Ascending aorta (tissue), 2 donors: ENCODE results near the gene TNFAIP6. TPM values are rescaled to one million over a fixed set of nuclear protein-coding genes. Genes with fewer than 3 reads are reported as not detected.

Experiments used
- DNase-seq, 2 donors: peaks; one replicate each; pipeline ENCODE4 v3.0.0-alpha.2; 2019; ENCODE audit warnings: low spot score in 2 of 2
- H3K27ac ChIP-seq, 2 donors: fragments of 200-600 bp; sonication (generic); one replicate each; pipeline ENCODE4 v1.5.1; 2016 to 2017; ENCODE audit warnings: mild to moderate bottlenecking in 1 of 2
- H3K27me3 ChIP-seq: fragments of 200-600 bp; sonication (generic); one replicate; pipeline ENCODE4 v1.5.1; 2017
- H3K36me3 ChIP-seq, 2 donors: fragments of 200-600 bp; sonication (generic); one replicate each; pipeline ENCODE4 v1.5.1; 2016
- H3K4me1 ChIP-seq, 2 donors: fragments of 200-600 bp; sonication (generic); one replicate each; pipeline ENCODE4 v1.5.1; 2016 to 2017; ENCODE audit warnings: mild to moderate bottlenecking in 1 of 2
- H3K4me3 ChIP-seq, 2 donors: fragments of 200-600 bp; sonication (generic); one replicate each; pipeline ENCODE4 v1.5.1; 2016 to 2017; ENCODE audit warnings: mild to moderate bottlenecking in 1 of 2
- H3K9me3 ChIP-seq, 2 donors: fragments of 200-600 bp; sonication (generic); one replicate each; pipeline ENCODE4 v1.5.1; 2016
- intact Hi-C: fragments of 100-400 bp; cut with DNase I; formaldehyde crosslinking; loops from one replicate; pipeline ENCODE4 v1.15.1; 2023
- total RNA-seq: library from RNA; depleted of rRNA; stranded (reverse); fragments of >200 nt; gene quantifications from one replicate; pipeline ENCODE4 v1.1.0, GENCODE V29; 2016
- TF ChIP-seq, protein P1 (sequence below), 3 experiments: fragments of 200-600 bp in 2 of 3; fragments of 450-650 bp in 1 of 3; sonication (generic) in 2 of 3; IDR thresholded peaks; one replicate each; pipeline ENCODE4 v1.5.1; 2016 to 2019; ENCODE audit warnings: antibody characterized with exemption in 3 of 3, mild to moderate bottlenecking in 1 of 3, moderate library complexity in 1 of 3

Gene TNFAIP6
- total RNA-seq, 1 donor from 2014 or later, result 13.6 TPM

DNA sequence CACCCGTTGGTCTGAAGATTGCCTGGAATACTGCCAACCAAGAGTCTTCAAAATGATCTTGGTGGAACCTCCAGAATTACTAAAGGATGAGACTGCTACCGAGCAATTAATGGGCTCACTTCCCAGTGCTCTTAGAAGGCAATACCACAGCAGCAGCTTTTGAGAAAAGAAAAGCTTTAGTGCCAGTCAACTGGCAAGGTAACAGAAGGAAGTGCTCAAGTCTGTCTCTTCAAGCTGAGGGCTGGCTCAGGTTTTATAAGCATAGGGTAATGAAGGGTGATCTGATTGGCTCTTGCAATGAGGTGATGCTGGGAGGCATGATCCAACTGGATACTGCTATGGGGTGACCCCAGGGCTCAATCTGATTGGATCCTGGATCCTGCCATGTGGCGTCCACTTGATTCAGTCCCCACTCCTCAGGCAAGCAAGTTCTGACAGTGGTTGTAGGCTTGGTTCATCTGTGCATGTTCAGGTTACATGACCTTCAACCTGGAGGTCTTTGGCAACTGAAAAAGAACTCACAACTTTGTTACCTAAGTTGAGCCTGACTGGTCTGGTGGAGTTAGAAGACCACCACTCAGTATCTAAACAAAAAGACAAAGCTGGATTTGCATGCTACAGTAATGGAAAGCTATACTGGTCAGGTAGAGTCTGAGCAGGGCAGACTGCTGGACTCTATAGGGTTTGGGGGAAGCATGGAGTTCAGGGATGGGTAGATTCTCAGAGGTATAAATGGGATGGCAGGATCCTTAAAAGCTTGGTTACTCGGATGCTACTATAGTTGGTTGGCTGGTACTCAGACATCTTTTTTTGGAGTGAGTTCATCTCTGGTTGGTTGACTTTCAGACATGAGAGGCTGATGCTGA lies 38.4 kb downstream of the TNFAIP6 start:
- Histone ChIP-seq H3K27ac (no peak overlapping the region), H3K36me3 (no peaks in the 10 kb centered on the region), H3K4me1 (no peaks in the 10 kb centered on the region), H3K4me3 (no peak overlapping the region), H3K9me3 (no peaks in the 10 kb centered on the region), H3K27me3 (no peaks in the 10 kb centered on the region)
- intact Hi-C loops, result no loop called here
- no peak for DNase-seq
- TF ChIP-seq, protein P1, sequence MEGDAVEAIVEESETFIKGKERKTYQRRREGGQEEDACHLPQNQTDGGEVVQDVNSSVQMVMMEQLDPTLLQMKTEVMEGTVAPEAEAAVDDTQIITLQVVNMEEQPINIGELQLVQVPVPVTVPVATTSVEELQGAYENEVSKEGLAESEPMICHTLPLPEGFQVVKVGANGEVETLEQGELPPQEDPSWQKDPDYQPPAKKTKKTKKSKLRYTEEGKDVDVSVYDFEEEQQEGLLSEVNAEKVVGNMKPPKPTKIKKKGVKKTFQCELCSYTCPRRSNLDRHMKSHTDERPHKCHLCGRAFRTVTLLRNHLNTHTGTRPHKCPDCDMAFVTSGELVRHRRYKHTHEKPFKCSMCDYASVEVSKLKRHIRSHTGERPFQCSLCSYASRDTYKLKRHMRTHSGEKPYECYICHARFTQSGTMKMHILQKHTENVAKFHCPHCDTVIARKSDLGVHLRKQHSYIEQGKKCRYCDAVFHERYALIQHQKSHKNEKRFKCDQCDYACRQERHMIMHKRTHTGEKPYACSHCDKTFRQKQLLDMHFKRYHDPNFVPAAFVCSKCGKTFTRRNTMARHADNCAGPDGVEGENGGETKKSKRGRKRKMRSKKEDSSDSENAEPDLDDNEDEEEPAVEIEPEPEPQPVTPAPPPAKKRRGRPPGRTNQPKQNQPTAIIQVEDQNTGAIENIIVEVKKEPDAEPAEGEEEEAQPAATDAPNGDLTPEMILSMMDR (IDR thresholded peaks at IDR 0.05), result no peak

DNA sequence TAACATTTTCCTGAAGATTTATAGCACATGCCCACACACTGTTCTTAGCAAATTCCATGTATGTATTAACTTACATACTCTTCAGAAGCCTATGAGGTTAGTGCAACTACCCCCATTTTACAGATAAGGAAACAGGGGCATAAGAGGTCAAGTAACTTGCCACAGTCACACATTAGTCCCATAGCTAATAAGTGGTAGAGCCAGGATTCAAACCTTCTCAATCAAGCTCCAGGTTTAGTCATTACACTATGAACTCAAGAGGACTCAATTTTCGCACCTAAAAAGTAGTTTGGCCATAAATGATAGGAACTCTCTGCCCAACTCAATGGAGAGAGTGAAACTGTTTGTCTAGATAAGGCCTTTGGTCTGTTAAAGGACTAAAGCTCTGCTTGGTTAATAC lies 42.6 kb downstream of the TNFAIP6 start:
- H3K36me3 ChIP-seq, result no peaks in the 10 kb centered on the region
- no peak overlapping the region for H3K4me3 ChIP-seq
- no peaks in the 10 kb centered on the region for H3K27me3 ChIP-seq
- H3K27ac ChIP-seq, result no peak overlapping the region
- DNase-seq, result no peak
- H3K4me1 ChIP-seq, result no peaks in the 10 kb centered on the region
- TF ChIP-seq, protein P1 (IDR thresholded peaks at IDR 0.05), result no peak
- intact Hi-C loops, result no loop called here
- no peaks in the 10 kb centered on the region for H3K9me3 ChIP-seq

DNA sequence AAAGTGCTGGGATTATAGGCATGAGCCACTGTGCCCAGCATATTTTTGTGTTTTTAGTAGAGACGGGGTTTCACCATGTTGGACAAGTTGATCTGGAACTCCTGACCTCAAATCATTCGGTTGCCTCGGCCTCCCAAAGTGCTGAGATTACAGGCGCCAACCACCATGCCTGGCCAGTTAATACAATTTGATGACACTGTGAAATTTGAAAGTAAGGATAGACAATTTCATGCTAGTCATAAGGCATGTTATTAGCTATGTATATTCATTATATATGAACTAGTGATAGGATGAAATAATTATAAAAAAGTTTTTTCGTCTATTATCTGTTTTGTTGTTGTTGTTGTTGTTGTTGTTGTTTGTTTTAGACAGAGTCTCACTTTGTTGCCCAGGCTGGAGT lies 43.8 kb downstream of the TNFAIP6 start:
- Histone ChIP-seq H3K9me3 (no peaks in the 10 kb centered on the region), H3K27ac (no peak overlapping the region), H3K27me3 (no peaks in the 10 kb centered on the region), H3K36me3 (no peaks in the 10 kb centered on the region), H3K4me3 (no peak overlapping the region), H3K4me1 (no peaks in the 10 kb centered on the region)
- no peak for DNase-seq
- intact Hi-C loops, result no loop called here
- TF ChIP-seq, protein P1 (IDR thresholded peaks at IDR 0.05), result no peak

- Histone ChIP-seq H3K36me3 (no peaks in the 10 kb centered on the region), H3K27ac (no peak overlapping the region), H3K4me1 (no peaks in the 10 kb centered on the region), H3K27me3 (no peaks in the 10 kb centered on the region), H3K4me3 (no peak overlapping the region), H3K9me3 (no peaks in the 10 kb centered on the region)
- intact Hi-C loops, result no loop called here
- no peak for DNase-seq
- TF ChIP-seq, protein P1 (IDR thresholded peaks at IDR 0.05), result no peak
These were observed 46.5 kb downstream of the TNFAIP6 start for GRCh38 chr2:151403914-151404313.

- intact Hi-C loops, result no loop called here
- Histone ChIP-seq H3K27me3 (no peaks in the 10 kb centered on the region), H3K27ac (no peak overlapping the region), H3K9me3 (no peaks in the 10 kb centered on the region), H3K4me1 (no peaks in the 10 kb centered on the region), H3K36me3 (no peaks in the 10 kb centered on the region), H3K4me3 (no peak overlapping the region)
- DNase-seq, result no peak
- TF ChIP-seq, protein P1 (IDR thresholded peaks at IDR 0.05), result no peak
These were observed 48.0 kb downstream of the TNFAIP6 start for GRCh38 chr2:151405376-151405775.
